ENCODE results near the gene CCDC63.
"Not testable (repeated sequence)": the region's sequence is repeated elsewhere in the genome, so short reads cannot be mapped to it uniquely, and the experiment has no call there.

Gene CCDC63

GRCh38 chr12:110927546-110927945, 80.8 kb downstream of the CCDC63 start:
- DNase-seq: no peak

GRCh38 chr12:110928700-110929099, 81.9 kb downstream of the CCDC63 start:
- DNase-seq: no peak

GRCh38 chr12:110929818-110930217, 83.0 kb downstream of the CCDC63 start:
- no peak for DNase-seq

DNA sequence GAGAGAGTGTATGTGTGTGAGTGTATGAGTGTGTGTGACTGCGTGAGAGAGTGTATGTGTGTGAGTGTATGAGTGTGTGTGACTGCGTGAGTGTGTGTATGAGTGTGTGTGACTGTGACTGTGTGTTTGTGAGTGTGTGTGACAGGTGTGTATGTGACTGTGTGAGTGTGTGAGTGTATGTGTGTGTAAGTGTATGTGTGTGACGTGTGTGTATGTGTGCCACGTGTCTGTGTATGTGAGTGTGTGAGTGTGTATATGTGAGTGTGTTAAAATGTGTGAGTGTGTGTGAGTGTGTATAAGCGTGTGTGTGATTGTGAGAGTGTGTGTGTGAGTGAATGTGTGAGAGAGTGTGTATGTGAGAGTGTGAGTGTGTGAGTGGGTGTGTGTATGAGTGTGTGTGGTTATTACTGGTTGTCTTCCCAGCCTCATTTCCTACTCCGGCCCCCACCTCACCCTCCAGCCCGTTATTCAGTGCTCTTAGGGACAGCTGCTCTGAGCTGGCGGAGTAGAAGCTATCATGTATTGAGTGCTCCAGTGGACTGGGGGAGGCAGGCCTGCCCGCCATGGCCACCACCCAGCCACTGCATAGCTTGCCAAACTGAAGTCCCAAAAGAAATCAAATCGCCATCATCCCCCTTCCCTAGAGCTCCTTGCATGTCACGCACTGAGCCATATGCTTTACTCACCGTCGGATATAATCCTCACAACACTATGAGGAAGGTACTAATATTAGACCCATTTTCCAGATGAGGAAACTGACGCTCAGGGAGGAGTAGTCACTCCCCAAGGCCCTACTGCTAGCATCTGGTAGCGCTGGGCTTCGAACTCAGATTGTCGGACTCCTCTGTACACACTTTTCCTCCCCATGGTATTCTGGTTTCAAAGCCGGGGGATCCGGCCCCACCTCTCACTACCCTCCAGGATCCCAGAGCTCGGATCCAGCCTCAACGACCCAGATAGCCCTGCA, 83.8 kb downstream of the CCDC63 start:
- DNase-seq: no peak

- DNase-seq: no peak
Measured at GRCh38 chr12:110931315-110931728, 84.5 kb downstream of the CCDC63 start.

GRCh38 chr12:110932046-110932445, 85.3 kb downstream of the CCDC63 start:
- DNase-seq: peak in 1 of 2 experiments; percentile 46

DNA sequence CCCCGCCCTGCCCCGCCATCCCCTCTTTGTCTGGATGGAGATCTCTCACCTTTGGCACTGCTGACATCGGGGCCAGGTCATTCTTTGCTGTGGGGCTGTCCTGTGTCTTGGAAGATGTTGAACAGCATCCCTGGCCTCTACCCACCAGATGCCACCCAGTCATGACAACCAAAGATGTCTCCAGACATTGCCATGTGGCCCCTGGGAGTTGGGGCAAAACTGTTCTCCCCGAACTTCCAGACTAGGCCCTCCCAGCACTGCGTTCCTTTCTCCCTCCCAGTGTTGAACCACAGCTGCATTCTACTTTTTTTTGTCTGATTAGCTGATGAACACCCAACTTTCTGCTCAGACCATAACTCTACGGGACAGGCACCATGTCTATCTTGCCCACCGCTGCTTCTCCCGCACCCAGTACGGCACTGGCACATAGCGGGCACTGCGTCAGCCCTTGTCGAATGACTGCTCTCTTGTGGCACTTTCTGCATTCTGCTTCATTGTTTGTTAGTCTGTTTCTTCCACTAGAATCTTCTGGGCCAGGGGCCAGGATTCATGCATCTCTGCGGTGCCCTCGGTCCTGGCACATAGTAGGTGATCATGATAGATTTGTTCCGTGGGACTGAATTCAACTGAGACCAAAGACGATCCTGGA, 86.7 kb downstream of the CCDC63 start:
- no peak for DNase-seq

DNA sequence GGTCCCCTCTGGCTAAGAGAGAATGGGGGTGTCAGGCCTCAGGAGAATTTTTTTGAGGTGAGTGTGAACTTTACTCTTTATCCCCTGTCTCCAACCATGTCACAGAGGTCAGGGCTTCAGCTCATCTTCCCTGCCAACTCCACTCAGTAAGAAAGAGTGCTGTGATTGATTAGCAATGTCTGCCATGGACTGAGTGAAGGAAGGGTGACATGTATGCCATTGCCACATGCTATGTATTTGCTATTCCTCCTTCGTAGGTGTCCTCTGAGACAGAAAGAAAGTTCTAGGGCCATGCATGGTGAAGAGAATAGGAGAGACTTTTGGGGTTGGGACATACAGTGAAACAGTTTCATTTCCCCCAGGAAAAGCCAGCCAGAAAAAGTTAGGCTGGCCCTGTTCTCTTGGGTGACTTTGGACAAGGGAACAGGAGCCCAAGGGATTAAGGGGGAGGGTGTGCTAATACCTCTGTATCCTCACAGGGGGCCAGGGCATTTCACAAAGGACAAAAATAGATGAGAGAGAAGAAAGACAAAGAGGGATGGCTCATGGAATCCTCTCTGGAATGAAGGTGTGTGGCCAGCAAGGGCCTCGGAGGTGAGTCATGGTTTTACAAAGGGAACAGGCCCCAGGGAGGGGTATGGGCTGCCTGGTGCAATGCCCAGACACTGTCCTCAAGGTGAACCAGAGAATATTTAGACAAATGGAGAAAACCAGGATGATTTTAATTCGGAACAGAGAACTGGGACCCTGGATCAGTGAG, 87.5 kb downstream of the CCDC63 start:
- no peak for DNase-seq

- DNase-seq: no peak
Measured at GRCh38 chr12:110935588-110935987, 88.8 kb downstream of the CCDC63 start.

DNA sequence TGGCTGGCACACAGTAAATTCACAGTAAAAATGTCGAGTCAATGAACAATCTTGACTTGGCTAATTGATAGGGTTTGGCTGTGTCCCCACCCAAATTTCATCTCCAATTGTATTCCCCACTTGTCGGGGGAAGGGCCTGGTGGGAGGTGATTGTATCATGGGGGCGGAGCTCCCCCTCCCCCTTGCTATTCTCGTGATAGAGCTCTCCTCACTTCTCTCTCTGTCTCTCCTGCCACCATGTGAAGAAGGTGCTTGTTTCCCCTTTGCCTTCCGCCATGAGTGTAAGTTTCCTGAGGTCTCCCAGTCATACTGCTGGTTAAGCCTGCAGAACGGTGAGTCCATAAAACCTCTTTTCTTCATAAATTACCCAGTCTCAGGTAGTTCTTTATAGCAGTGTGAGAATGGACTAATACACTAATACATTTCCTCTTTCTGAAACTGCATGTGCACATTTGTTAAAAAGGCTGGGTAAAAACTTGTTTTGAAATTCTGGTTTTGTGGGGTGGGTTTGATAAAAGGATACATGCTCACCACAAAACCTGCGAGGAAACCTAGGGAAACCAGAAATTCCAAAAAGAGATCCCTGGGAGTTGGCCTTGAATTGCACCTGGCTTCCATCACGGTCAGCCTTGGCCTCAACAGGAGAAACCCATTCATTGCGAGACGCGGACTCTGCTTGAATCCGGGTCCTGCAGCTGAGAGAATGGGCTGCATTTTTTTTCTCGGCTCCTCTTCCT, 89.7 kb downstream of the CCDC63 start:
- no peak for DNase-seq

- peak; percentile 67 to 81 for DNase-seq
Measured at GRCh38 chr12:110937104-110937641, 90.4 kb downstream of the CCDC63 start.

DNA sequence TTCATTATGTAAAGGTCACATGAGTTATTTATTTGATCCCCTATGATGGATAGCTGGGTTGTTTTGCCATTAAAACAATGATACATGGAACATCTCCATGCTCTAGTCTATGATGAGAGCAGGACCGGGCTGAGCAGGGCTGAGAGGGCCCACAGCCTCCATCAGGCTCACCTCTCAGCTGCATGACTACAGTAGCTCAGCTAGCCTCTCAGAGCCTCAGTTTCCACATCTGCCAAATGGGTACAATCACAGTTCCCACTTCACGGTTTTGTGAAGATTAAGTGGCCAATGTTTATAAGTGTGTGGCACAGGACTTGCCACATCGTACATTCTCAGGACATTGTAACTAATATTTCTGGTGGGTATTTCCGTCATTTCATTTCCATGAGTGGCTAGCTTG, 93.5 kb downstream of the CCDC63 start:
- DNase-seq: no peak

GRCh38 chr12:110940933-110941332, 94.1 kb downstream of the CCDC63 start:
- no peak for DNase-seq

GRCh38 chr12:110941391-110941790, 94.6 kb downstream of the CCDC63 start:
- DNase-seq: no peak

- no peak for DNase-seq
Measured at GRCh38 chr12:110943373-110943772, 96.6 kb downstream of the CCDC63 start.

- DNase-seq: no peak
Measured at GRCh38 chr12:110948041-110948440, 101.3 kb downstream of the CCDC63 start.

DNA sequence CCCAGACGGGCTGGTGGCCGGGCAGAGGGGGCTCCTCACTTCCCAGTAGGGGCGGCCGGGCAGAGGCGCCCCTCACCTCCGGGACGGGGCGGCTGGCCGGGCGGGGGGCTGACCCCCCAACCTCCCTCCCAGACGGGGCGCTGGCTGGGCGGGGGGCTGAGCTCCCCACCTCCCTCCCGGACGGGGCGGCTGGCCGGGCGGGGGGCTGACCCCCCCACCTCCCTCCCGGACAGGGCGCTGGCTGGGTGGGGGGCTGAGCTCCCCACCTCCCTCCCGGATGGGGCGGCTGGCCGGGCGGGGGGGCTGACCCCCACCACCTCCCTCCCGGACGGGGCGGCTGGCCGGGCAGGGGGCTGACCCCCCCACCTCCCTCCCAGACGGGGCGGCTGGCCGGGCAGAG, 103.7 kb downstream of the CCDC63 start:
- DNase-seq: not testable (repeated sequence)

- DNase-seq: not testable (repeated sequence)
Measured at GRCh38 chr12:110950867-110951266, 104.1 kb downstream of the CCDC63 start.

All from NCI-H526 (cell line).